Smooth muscle cell (in vitro differentiated cells): ENCODE data around the gene BCL10. TPM values are rescaled to one million over a fixed set of nuclear protein-coding genes. Genes with fewer than 3 reads are reported as not detected.

ENCODE experiments used
- DNase-seq: peaks from one replicate; lab custom pipeline; 2025; ENCODE audit not compliant: unreplicated experiment; lab: John Stamatoyannopoulos, UW
- H2AFZ ChIP-seq: fragments of 200-600 bp; sonication (generic); 2 replicates; pipeline ENCODE4 v1.6.0; 2016; ENCODE audit warnings: antibody characterized with exemption, low read depth, mild to moderate bottlenecking
- H3F3A ChIP-seq: fragments of 200-600 bp; sonication (generic); 2 replicates; pipeline ENCODE4 v1.6.0; 2017; ENCODE audit warnings: antibody characterized with exemption, low read depth
- H3K27ac ChIP-seq: fragments of 200-600 bp; sonication (generic); 2 replicates; pipeline ENCODE4 v1.5.1; 2016; ENCODE audit warnings: low read depth, mild to moderate bottlenecking
- H3K27me3 ChIP-seq: fragments of 200-600 bp; sonication (generic); 2 replicates; pipeline ENCODE4 v1.6.1; 2016; ENCODE audit warnings: low read depth, mild to moderate bottlenecking
- H3K36me3 ChIP-seq: fragments of 200-600 bp; sonication (generic); 2 replicates; pipeline ENCODE4 v1.5.1; 2016; ENCODE audit warnings: low read depth
- H3K4me1 ChIP-seq: fragments of 200-600 bp; sonication (generic); 2 replicates; pipeline ENCODE4 v1.5.1; 2016; ENCODE audit warnings: low read depth
- H3K4me2 ChIP-seq: fragments of 200-600 bp; sonication (generic); 2 replicates; pipeline ENCODE4 v1.6.0; 2016; ENCODE audit warnings: mild to moderate bottlenecking
- H3K4me3 ChIP-seq: fragments of 200-600 bp; sonication (generic); 2 replicates; pipeline ENCODE4 v1.5.1; 2016; ENCODE audit warnings: mild to moderate bottlenecking
- H3K79me2 ChIP-seq: fragments of 200-600 bp; sonication (generic); 2 replicates; pipeline ENCODE4 v1.6.0; 2016; ENCODE audit warnings: low read depth, mild to moderate bottlenecking
- H3K9ac ChIP-seq: fragments of 200-600 bp; sonication (generic); 2 replicates; pipeline ENCODE4 v1.6.0; 2016; ENCODE audit warnings: low read depth
- H3K9me3 ChIP-seq: fragments of 200-600 bp; sonication (generic); replicated peaks from 2 replicates; pipeline ENCODE4 v1.5.1; 2016; ENCODE audit warnings: low read depth
- H4K20me1 ChIP-seq: fragments of 200-600 bp; sonication (generic); 2 replicates; pipeline ENCODE4 v1.6.0; 2016; ENCODE audit warnings: low read depth
- CTCF ChIP-seq: fragments of 200-600 bp; sonication (generic); IDR thresholded peaks from 2 replicates; pipeline ENCODE4 v1.5.1; 2017; ENCODE audit warnings: borderline replicate concordance, mild to moderate bottlenecking, antibody characterized with exemption; ENCODE audit not compliant: insufficient read depth, poor library complexity, severe bottlenecking
- WGBS: methylation state at CpG from one replicate; pipeline ENCODE4 v1.1.7; 2016; ENCODE audit warnings: low lambda C conversion rate; 5-methylcytosine and 5-hydroxymethylcytosine counted together
- polyA plus RNA-seq: library from polyadenylated mRNA; unstranded; fragments of >200 nt; fragmentation: Nextera tagmentation; extraction: Ambion mirVana; gene quantifications from 2 replicates; pipeline ENCODE4 v1.2.1, GENCODE V29; 2016
- total RNA-seq: library from RNA; depleted of rRNA; stranded (reverse); fragments of >200 nt; gene quantifications from 2 replicates; pipeline ENCODE4 v1.2.3, GENCODE V29; 2014

The BCL10 gene
- total and polyA plus RNA-seq, 2 experiments from 2014 or later: 21.4 to 34.3 TPM

DNA sequence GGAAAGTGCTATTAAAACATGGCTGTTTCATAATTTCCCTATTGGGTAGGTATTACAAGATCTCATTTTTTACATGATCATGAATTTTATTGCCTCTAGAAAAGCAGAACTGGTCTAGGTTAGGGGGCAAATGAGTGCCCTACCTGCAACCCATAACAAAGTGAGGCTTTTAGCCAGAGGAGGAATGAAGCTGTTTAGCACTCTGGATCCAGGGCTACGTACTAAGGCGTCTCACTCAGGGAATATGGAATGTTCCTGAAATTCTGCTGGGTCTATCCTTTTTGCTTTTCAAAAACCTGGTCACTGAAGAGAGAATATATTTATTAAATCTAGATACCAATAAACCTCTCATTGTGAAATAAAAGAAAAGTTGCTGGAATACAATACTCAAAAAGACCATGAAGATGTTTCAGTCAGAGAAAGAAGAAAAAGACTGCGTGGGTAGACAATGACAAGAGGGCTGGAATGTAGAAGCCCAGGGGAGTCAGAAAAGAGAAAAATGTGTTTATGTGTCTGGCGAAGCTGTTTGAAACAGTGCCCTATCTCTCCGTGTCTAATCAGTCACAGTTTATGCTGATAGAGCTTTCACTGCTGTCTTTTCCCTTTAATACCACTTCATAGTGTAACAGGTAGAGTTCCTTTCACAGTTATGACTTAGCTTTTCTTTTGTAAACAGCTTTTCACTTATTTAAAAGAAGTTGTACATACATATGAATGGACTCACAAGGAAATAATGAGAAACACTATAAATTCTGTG is 50.6 kb downstream of the BCL10 start:
- no peak for TF ChIP-seq CTCF
- WGBS: 26% methylated on average over 5 of the region's 5 CpGs
- DNase-seq: no peak

GRCh38 chr1:85224734-85225623 is 51.5 kb downstream of the BCL10 start:
- H3K4me1 ChIP-seq: peaks cover 26% of the 10 kb centered on the region
- no peak for DNase-seq
- TF ChIP-seq CTCF: no peak
- no peak overlapping the region for H3K9ac ChIP-seq
- H3K4me2 ChIP-seq: peak overlapping the region; percentile 76
- 37% methylated on average over 3 of the region's 3 CpGs for WGBS
- H3K79me2 ChIP-seq: no peaks in the 10 kb centered on the region
- no peaks in the 10 kb centered on the region for H3K9me3 ChIP-seq
- no peaks in the 10 kb centered on the region for H3K27me3 ChIP-seq
- peak overlapping the region; percentile 72 for H3K27ac ChIP-seq
- no peaks in the 10 kb centered on the region for H3K36me3 ChIP-seq
- no peak overlapping the region for H3K4me3 ChIP-seq
- H4K20me1 ChIP-seq: no peaks in the 10 kb centered on the region
- H2AFZ ChIP-seq: peak overlapping the region; percentile 86
- no peaks in the 10 kb centered on the region for H3F3A ChIP-seq

More for the DNA sequence above, 50.6 kb downstream of the BCL10 start:
- Histone ChIP-seq H2AFZ (peak overlapping the region; percentile 86), H3K27ac (peak overlapping the region; percentile 72), H3F3A (no peaks in the 10 kb centered on the region), H3K36me3 (no peaks in the 10 kb centered on the region), H3K4me2 (peak overlapping the region; percentile 76), H3K9me3 (no peaks in the 10 kb centered on the region), H3K4me3 (peak overlapping the region; percentile 16), H3K4me1 (peaks cover 26% of the 10 kb centered on the region), H4K20me1 (no peaks in the 10 kb centered on the region), H3K27me3 (no peaks in the 10 kb centered on the region), H3K9ac (no peak overlapping the region), H3K79me2 (no peaks in the 10 kb centered on the region)

DNA sequence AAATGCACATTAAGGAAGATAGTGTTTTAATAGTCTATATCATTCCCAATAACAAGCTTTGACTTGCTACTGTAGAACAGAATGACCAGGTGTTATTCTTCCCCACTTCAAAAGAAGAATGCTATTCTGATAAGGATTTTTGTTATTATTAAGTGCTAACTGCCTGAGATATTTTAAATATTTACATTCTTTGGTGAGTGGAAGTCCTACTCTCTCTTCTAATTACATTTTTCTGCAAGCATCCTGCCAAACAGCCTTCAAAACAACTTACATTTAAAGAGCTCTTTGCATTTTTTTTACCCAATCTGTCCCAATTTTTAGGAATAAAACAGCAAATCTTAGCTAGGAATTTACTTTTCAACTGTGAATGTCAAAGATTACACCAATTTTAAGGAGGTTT is 52.1 kb downstream of the BCL10 start:
- TF ChIP-seq CTCF: no peak
- Histone ChIP-seq H3K36me3 (no peaks in the 10 kb centered on the region), H3K27ac (no peak overlapping the region)

More for the DNA sequence above, 52.1 kb downstream of the BCL10 start:
- Histone ChIP-seq H3K9ac (no peak overlapping the region), H3K79me2 (no peaks in the 10 kb centered on the region), H2AFZ (no peak overlapping the region), H4K20me1 (no peaks in the 10 kb centered on the region), H3K9me3 (no peaks in the 10 kb centered on the region), H3K4me1 (peaks cover 26% of the 10 kb centered on the region), H3K27me3 (no peaks in the 10 kb centered on the region), H3K4me3 (no peak overlapping the region), H3F3A (no peaks in the 10 kb centered on the region), H3K4me2 (peak overlapping the region; percentile 76)
- DNase-seq: no peak
